Activated naive CD4-positive, alpha-beta T cell treated with anti-CD3 and anti-CD28 coated beads, Interleukin-2, amount 10 ng/mL, durations not matched to agents 5 hours and 36 hours (primary cell): Measurements from ENCODE around the gene TERB1. TPM values are rescaled to one million over a fixed set of nuclear protein-coding genes. Genes with fewer than 3 reads are reported as not detected.

Experiments
- total RNA-seq, 2 experiments: library from RNA; stranded (reverse); gene quantifications; one replicate each; pipeline ENCODE4 v1.2.3, GENCODE V29; 2021

TERB1 gene, protein sequence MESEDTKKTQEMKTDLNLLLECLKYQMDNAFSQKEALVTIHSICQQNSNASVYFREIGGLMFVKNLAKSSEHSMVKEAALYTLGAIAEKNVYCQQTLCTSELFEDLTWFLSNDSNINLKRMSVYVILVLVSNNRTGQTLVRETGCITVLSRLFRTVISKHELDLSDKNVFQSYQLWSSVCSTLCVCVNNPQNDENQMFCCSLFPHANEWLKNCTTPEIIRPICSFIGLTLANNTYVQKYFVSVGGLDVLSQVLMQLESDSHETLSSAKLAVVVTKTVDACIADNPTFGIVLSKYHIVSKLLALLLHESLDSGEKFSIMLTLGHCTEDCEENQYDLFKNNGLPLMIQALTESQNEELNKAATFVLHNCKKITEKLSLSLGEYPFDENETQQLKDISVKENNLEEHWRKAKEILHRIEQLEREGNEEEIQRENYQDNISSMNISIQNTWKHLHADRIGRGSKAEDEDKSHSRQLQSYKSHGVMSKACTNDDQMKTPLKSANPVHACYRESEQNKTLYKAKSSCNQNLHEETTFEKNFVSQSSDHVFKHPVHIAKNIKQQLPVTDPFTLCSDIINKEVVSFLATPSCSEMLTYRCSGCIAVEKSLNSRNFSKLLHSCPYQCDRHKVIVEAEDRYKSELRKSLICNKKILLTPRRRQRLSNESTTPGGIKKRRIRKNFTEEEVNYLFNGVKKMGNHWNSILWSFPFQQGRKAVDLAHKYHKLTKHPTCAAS
- not detected for total RNA-seq

DNA sequence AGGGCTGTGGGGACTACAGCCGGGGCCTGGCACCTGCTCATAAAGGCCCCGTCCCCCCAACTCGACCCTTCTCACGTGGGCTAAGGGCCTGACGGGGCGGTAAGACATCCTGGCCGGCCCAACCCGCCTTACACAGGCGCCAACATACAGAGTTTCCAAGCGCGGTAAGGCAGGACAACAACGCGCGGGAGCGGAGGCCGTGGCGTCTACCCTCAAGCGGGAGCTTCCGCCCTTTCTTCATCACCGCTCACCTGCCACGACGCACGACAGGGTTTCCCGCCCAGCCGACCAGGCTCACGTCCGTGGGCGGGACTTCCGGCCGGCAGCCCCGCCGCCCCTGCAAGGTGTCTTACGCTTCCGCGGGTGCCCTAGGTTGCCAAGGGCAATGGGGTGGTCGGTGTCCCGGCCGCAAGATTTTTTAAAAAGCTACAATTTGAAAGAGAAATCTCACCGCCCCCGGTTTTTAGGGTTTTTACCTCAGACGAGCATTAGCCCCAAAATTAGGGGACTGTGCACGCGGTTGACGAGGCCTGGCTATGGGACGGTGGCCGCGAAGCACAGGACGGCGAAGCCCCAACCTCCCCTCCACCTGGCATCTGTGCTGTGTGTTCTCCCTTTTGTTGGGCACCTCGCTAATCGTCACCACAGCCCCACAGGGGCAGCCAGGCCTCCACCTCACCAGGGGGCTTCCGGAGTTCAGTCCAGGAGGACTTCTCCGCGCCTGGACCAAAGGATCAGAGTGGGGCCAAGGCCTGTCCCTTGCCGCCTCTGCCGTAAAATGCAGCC is at the start of gene TERB1:
Gene TERB1, minus strand, starts transcription at position 265 of the 786 bp plus-strand sequence. CDS start 4,786 bp downstream, outside the sequence.

DNA sequence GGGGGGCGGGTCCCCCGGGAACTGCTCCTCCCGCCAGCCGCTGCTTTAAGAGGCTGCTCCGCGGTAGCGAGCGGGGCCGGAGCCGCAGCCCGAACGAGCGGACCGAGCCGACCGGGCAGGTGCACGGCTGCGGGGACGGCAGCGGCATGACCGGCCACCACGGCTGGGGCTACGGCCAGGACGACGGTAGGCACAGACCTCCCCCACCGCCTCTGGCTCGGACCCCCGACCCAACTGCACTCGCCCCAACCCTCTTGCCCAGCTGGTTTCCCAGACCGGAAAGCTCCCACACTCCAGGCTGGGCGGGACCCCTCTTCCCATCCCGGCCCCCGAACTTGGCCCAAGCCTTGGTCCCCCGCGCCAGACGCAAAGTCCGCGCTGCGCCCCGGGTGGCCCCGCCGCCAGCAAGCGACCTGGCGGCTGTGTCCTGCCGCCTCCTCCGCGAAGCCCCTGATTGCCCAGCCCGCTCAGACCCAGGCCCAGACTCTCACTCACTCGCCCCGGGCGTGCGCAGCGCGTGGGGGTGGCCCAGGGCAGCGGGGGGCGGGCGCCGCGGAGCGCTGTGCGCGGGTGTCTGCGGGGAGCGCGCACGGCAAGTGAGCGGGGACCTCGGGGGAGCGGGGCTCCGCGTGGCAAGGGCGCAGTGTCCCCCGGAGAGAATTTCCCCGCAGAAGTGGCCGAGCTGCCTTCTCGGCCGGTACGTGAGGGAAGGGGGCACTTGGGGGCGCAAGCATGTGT is 43.1 kb upstream of the TERB1 start, which contains the start of gene CA7:
Gene CA7, plus strand, starts transcription at position 73 of the 738 bp plus-strand sequence. Its CDS starts 74 bp downstream, at position 147.

DNA sequence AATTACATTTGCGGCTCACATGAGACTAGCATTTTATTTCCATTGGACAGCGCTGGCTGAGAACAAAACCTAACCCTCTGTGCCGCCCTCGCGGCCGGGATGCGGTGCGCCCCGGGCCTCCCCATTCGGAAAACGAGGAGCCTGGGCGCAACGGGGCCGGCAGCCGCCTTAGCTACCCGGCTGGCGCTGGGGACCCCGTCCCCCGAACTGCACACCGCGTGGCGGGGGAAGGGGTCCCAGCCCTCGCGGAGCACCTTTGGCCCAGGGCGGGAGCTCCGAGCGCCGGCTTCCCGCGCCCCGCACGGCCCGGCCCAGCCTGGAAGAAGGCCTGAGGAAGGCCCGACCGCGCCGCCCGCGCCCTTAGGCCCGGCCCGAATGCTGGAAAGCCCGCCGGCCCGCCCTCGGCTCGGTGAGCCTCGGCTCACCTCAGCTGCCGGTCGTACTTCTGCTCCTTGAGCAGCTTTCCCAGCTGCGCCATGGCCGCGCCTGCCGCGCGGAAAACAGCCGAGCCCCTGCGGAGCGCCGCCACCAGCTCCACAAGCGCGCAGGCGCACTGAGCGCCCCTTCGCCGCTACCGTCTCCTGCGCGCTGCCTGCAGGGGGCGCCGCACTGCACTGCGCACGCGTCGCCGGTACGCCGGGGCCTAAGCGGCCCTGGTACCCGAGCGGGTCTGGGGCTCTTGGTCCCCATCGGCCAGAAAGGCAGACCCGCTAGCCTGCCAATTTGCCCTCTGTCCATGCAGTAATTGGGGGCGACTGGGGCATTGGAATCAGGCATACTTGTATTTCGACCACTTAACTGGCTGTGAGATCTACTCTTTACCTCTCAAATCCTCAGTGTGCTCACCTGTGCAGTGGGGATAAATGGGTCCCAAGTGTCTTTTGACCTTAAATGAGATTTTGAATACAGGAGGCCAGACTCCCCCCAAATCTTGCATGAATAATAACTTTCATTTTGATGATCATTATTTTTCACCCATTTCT is 29.3 kb upstream of the TERB1 start, which contains the start of gene NAE1:
Gene NAE1, minus strand, starts transcription at position 555 of the 983 bp plus-strand sequence. Its CDS starts 77 bp downstream, at position 478.

DNA sequence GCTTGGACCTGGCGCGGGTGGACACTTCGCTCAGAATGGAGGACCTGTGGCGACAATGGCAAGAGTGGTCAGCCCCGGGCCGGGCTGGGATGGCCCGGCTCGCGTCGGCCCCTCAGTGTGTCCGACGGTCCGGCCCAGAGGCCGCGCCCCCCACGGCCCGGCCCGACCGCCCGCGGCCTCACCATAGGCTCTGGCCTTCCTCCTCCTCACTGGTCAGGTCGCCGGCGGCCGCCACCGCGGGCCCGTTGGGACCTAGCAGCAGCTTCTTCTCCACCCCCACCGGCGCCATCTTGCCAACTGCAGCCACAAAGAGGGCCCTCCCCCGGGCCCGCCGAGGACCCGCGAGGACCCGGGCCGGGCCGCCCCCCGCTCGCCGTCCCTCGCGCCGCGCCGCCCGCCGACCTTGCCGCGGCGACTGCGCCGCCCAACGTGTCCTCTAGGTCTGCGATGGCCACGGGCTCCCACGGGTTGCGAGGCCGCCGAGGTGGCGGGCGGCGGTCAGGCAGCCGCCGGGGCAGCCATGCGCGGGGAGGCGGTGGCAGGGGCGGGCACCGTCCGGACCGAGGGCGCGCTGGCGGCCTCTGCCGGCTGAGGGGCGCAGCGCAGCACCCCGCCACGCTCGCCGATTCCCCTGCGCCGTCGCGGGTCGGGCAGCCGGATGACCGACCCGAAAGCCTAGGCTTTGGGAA is 49.9 kb downstream of the TERB1 start, which contains the start of gene DYNC1LI2:
Gene DYNC1LI2, minus strand, starts transcription at position 307 of the 689 bp plus-strand sequence. Its CDS starts 18 bp downstream, at position 289.

Other genes starting within 250 kb of the TERB1 start
- gene CKLF, start 249.0 kb downstream of the TERB1 start, total RNA-seq = 100 to 1,000 TPM; 112 TPM
- gene CMTM1, start 235.1 kb downstream of the TERB1 start, total RNA-seq = 10 to 100 TPM; 11.7 to 12.2 TPM
- under 1 TPM; 0.36 to 0.45 TPM for gene CMTM2, start 222.1 kb downstream of the TERB1 start, total RNA-seq
- 100 to 1,000 TPM; 105 to 107 TPM for gene CMTM3, start 196.9 kb downstream of the TERB1 start, total RNA-seq
- 1 to 10 TPM; 1.0 to 1.1 TPM for gene CMTM4, start 104.8 kb downstream of the TERB1 start, total RNA-seq
- 10 to 100 TPM; 43.3 to 56.5 TPM for gene DYNC1LI2, start 50.0 kb downstream of the TERB1 start, total RNA-seq
- 10 to 100 TPM; 58.4 to 61.5 TPM for gene NAE1, start 29.4 kb upstream of the TERB1 start, total RNA-seq
- gene CA7, start 42.8 kb upstream of the TERB1 start, total RNA-seq = not detected
- gene PDP2, start 78.9 kb upstream of the TERB1 start, total RNA-seq = 10 to 100 TPM; 19.8 to 23.4 TPM
- gene CDH16, start 117.3 kb upstream of the TERB1 start, total RNA-seq = not detected
- gene RRAD, start 124.0 kb upstream of the TERB1 start, total RNA-seq = under 1 TPM; 0.29 to 0.38 TPM
- 10 to 100 TPM; 84.4 to 95.3 TPM for gene CIAO2B, start 132.8 kb upstream of the TERB1 start, total RNA-seq
- gene CES2, start 133.9 kb upstream of the TERB1 start, total RNA-seq = 10 to 100 TPM; 34.3 to 35.8 TPM
- gene CES3, start 159.7 kb upstream of the TERB1 start, total RNA-seq = 1 to 10 TPM; 4.8 to 4.9 TPM
- 10 to 100 TPM; 55.5 to 61.9 TPM for gene CES4A, start 187.0 kb upstream of the TERB1 start, total RNA-seq
- 100 to 1,000 TPM; 246 to 271 TPM for gene CBFB, start 227.6 kb upstream of the TERB1 start, total RNA-seq